Adrenal gland (tissue), 12 donors: ENCODE data around the gene SREBF1. TPM values are rescaled to one million over a fixed set of nuclear protein-coding genes. Genes with fewer than 3 reads are reported as not detected.

Experiments
- DNase-seq, 7 donors: peaks; one replicate each; pipeline ENCODE4 v3.0.0-alpha.2; 2019 to 2020
- H3K27ac ChIP-seq, 5 donors: fragments of 200-600 bp; sonication (generic) in 4 of 5; 1 replicate in 3 of 5; 2 replicates in 2 of 5; pipeline versions ENCODE4 v1.5.1 to v1.8.0; 2016 to 2020; ENCODE audit warnings: mild to moderate bottlenecking in 1 of 5
- H3K27me3 ChIP-seq: fragments of 200-600 bp; 2 replicates; pipeline ENCODE4 v1.8.0; 2021
- H3K36me3 ChIP-seq, 2 donors: fragments of 200-600 bp; replicated peaks in 1 of 2; 1 replicate in 1 of 2; 2 replicates in 1 of 2; pipeline versions ENCODE4 v1.5.1 to v1.8.0; 2018 to 2022
- H3K4me1 ChIP-seq, 2 donors: fragments of 200-600 bp; replicated peaks in 1 of 2; 1 replicate in 1 of 2; 2 replicates in 1 of 2; pipeline versions ENCODE4 v1.5.1 to v1.8.0; 2018 to 2021
- H3K4me3 ChIP-seq, 4 donors: fragments of 200-600 bp; sonication (generic) in 3 of 4; one replicate each; pipeline ENCODE4 v1.5.1; 2016 to 2018
- H3K9me3 ChIP-seq, 3 donors: fragments of 200-600 bp; sonication (generic) in 1 of 3; replicated peaks in 1 of 3; 1 replicate in 2 of 3; 2 replicates in 1 of 3; pipeline versions ENCODE4 v1.5.1 to v1.8.0; 2016 to 2021
- CTCF ChIP-seq, 6 experiments: fragments of 450-650 bp in 4 of 6; fragments of 200-600 bp in 2 of 6; sonication (generic) in 1 of 6; IDR thresholded peaks; 1 replicate in 5 of 6; 2 replicates in 1 of 6; pipeline versions ENCODE4 v1.5.1 to v1.8.0; 2016 to 2021; ENCODE audit warnings: antibody characterized with exemption in 6 of 6, mild to moderate bottlenecking in 2 of 6, moderate library complexity in 1 of 6
- POLR2A ChIP-seq, 2 donors: fragments of 450-650 bp; IDR thresholded peaks; one replicate each; pipeline ENCODE4 v1.6.1; 2017; ENCODE audit warnings: antibody characterized with exemption in 2 of 2, mild to moderate bottlenecking in 2 of 2, moderate library complexity in 1 of 2
- WGBS, 4 donors: extraction: QIAGEN DNeasy Blood & Tissue Kit in 2 of 4; methylation state at CpG; one replicate each; pipeline versions ENCODE4 v1.1.5 to v1.1.7; 2013 to 2017; 5-methylcytosine and 5-hydroxymethylcytosine counted together
- intact Hi-C, 2 donors: fragments of 100-400 bp; cut with DNase I; formaldehyde crosslinking; loops; one replicate each; pipeline versions ENCODE4 v1.14.1 to v1.15.0; 2022 to 2023
- polyA plus RNA-seq, 3 donors: library from polyadenylated mRNA; stranded (reverse); fragments of 200-250 nt in 2 of 3; fragments of 350-450 nt in 1 of 3; fragmentation: Illumina TruSeq in 1 of 3; extraction: RNeasy Lipid Tissue Mini Kit (QIAGEN cat#74804) in 1 of 3; gene quantifications; one replicate each; pipeline ENCODE4 v1.2.3, GENCODE V29; 2013 to 2014
- total RNA-seq, 9 donors: library from RNA; depleted of rRNA in 4 of 9; stranded (reverse); fragments of >200 nt in 4 of 9; fragments of 120-200 nt in 1 of 9; fragmentation: NEBNext Ultra II Directional in 1 of 9; extraction: Animal tissue kit (Norgen Biotek cat#: 25700) in 1 of 9; gene quantifications; one replicate each; pipeline versions ENCODE4 v1.1.0 to v1.2.4, GENCODE V29; 2013 to 2023
- donor health status: healthy with polysubstance abuse.
- donor health status: Bipolar disorder and iron deficiency.
- donor health status: DM: yes; HTN: yes; CAD: no.
- donor health status: DM: no; HTN: no; CAD: no.
- donor health status: DM: no; HTN: no; CAD: no.
- donor health status: DM: yes; HTN: yes; CAD: no.

The SREBF1 gene
- total and polyA plus RNA-seq, 12 donors = 48.2 to 850 (median 576) TPM

GRCh38 chr17:17806611-17807274 is 30.0 kb downstream of the SREBF1 start:
- Histone ChIP-seq H3K9me3 (no peaks in the 10 kb centered on the region), H3K36me3 (peaks cover 0 to 19% of the 10 kb centered on the region in 2 donors), H3K27me3 (no peaks in the 10 kb centered on the region), H3K4me1 (peaks cover 4 to 25% of the 10 kb centered on the region in 2 donors), H3K27ac (no peak overlapping the region), H3K4me3 (no peak overlapping the region)
- DNase-seq = no peak
- intact Hi-C loops = loop anchor here in 1 of 2 donors (10.0 kb wide), 1 partner anchor 218 kb away; no protein-coding TSS in a partner anchor
- TF ChIP-seq POLR2A (IDR thresholded peaks at IDR 0.05) (no peak), CTCF (IDR thresholded peaks at IDR 0.05) (no peak)
- 85 to 93% (median 88%) methylated on average over 13 to 17 of the region's 17 CpGs for WGBS, 4 donors

- Histone ChIP-seq H3K36me3 (peaks cover 0 to 20% of the 10 kb centered on the region in 2 donors), H3K9me3 (no peaks in the 10 kb centered on the region), H3K27ac (no peak overlapping the region), H3K4me1 (peaks cover 3 to 20% of the 10 kb centered on the region in 2 donors), H3K4me3 (no peak overlapping the region), H3K27me3 (no peaks in the 10 kb centered on the region)
- DNase-seq = no peak
- TF ChIP-seq CTCF (IDR thresholded peaks at IDR 0.05) (no peak), POLR2A (IDR thresholded peaks at IDR 0.05) (no peak)
- 90 to 98% (median 94%) methylated on average over 4 of the region's 4 CpGs for WGBS, 4 donors
- intact Hi-C loops = loop anchor here in 1 of 2 donors (10.0 kb wide), 1 partner anchor 219 kb away; no protein-coding TSS in a partner anchor
Measured at GRCh38 chr17:17806035-17806434, 30.8 kb downstream of the SREBF1 start.

GRCh38 chr17:17805575-17805974 is 31.2 kb downstream of the SREBF1 start:
- WGBS, 4 donors = 0 to 96% (median 89%) methylated on average over 1 to 9 of the region's 9 CpGs
- peaks cover 0 to 20% of the 10 kb centered on the region in 2 donors for H3K36me3 ChIP-seq
- intact Hi-C loops = loop anchor here in 1 of 2 donors (10.0 kb wide), 1 partner anchor 219 kb away; no protein-coding TSS in a partner anchor
- TF ChIP-seq CTCF (IDR thresholded peaks at IDR 0.05) = no peak
- no peak for TF ChIP-seq POLR2A (IDR thresholded peaks at IDR 0.05)
- no peak for DNase-seq
- no peaks in the 10 kb centered on the region for H3K27me3 ChIP-seq
- H3K27ac ChIP-seq = no peak overlapping the region
- no peaks in the 10 kb centered on the region for H3K9me3 ChIP-seq
- peaks cover 3 to 16% of the 10 kb centered on the region in 2 donors for H3K4me1 ChIP-seq
- no peak overlapping the region for H3K4me3 ChIP-seq

GRCh38 chr17:17804007-17804406 is 32.8 kb downstream of the SREBF1 start:
- no peak for DNase-seq
- H3K4me3 ChIP-seq = no peak overlapping the region
- peaks cover 0 to 20% of the 10 kb centered on the region in 2 donors for H3K36me3 ChIP-seq
- intact Hi-C loops = loop anchor here in 1 of 2 donors (10.0 kb wide), 1 partner anchor 221 kb away; no protein-coding TSS in a partner anchor
- H3K4me1 ChIP-seq = peaks cover 0 to under 1% of the 10 kb centered on the region in 2 donors
- no peak for TF ChIP-seq POLR2A (IDR thresholded peaks at IDR 0.05)
- no peak for TF ChIP-seq CTCF (IDR thresholded peaks at IDR 0.05)
- WGBS, 4 donors = 90 to 97% (median 95%) methylated on average over 3 of the region's 3 CpGs
- H3K27ac ChIP-seq = no peak overlapping the region
- H3K27me3 ChIP-seq = no peaks in the 10 kb centered on the region
- H3K9me3 ChIP-seq = no peaks in the 10 kb centered on the region
